Parathyroid adenoma (tissue), 2 donors: Measurements from ENCODE around the gene HOXB6.

Source experiments
- H2AFZ ChIP-seq: fragments of 300-600 bp; sonication (generic); one replicate; pipeline ENCODE4 v1.7.0; 2017; ENCODE audit warnings: antibody characterized with exemption, mild to moderate bottlenecking
- H3K27ac ChIP-seq: fragments of 300-600 bp; sonication (generic); one replicate; pipeline ENCODE4 v1.7.0; 2017
- H3K27me3 ChIP-seq: fragments of 300-600 bp; sonication (generic); one replicate; pipeline ENCODE4 v1.7.0; 2017; ENCODE audit warnings: low read length; ENCODE audit not compliant: control insufficient read depth, insufficient read depth
- H3K36me3 ChIP-seq: fragments of 300-600 bp; sonication (generic); one replicate; pipeline ENCODE4 v1.7.0; 2017; ENCODE audit warnings: low read length; ENCODE audit not compliant: control insufficient read depth, insufficient read depth
- H3K4me1 ChIP-seq: fragments of 300-600 bp; sonication (generic); one replicate; pipeline ENCODE4 v1.7.0; 2017; ENCODE audit warnings: control low read depth
- H3K4me2 ChIP-seq: fragments of 300-600 bp; sonication (generic); one replicate; pipeline ENCODE4 v1.7.0; 2017; ENCODE audit warnings: low read length
- H3K4me3 ChIP-seq: fragments of 300-600 bp; sonication (generic); one replicate; pipeline ENCODE4 v1.7.0; 2017; ENCODE audit warnings: low read depth, low read length
- H3K79me2 ChIP-seq: fragments of 300-600 bp; sonication (generic); one replicate; pipeline ENCODE4 v1.7.0; 2017; ENCODE audit warnings: control low read depth
- H3K9ac ChIP-seq: fragments of 300-600 bp; sonication (generic); one replicate; pipeline ENCODE4 v1.7.0; 2017; ENCODE audit warnings: mild to moderate bottlenecking
- H3K9me3 ChIP-seq: fragments of 300-600 bp; sonication (generic); one replicate; pipeline ENCODE4 v1.7.0; 2017; ENCODE audit warnings: low read length; ENCODE audit not compliant: control insufficient read depth
- CTCF ChIP-seq: fragments of 300-600 bp; sonication (generic); IDR thresholded peaks from one replicate; pipeline ENCODE4 v1.7.0; 2017; ENCODE audit warnings: antibody characterized with exemption, mild to moderate bottlenecking
- donor health status: primary hyperparathyroidism.

HOXB6 gene

GRCh38 chr17:48643697-48644012 lies 38.9 kb upstream of the HOXB6 start:
- H3K27me3 ChIP-seq: peaks cover 25% of the 10 kb centered on the region
- no peaks in the 10 kb centered on the region for H3K4me1 ChIP-seq
- TF ChIP-seq CTCF: no peak
- H3K36me3 ChIP-seq: no peaks in the 10 kb centered on the region
- no peak overlapping the region for H3K27ac ChIP-seq
- H3K79me2 ChIP-seq: no peaks in the 10 kb centered on the region
- H3K9ac ChIP-seq: no peak overlapping the region
- no peak overlapping the region for H2AFZ ChIP-seq
- H3K4me3 ChIP-seq: no peak overlapping the region
- H3K4me2 ChIP-seq: no peak overlapping the region
- no peaks in the 10 kb centered on the region for H3K9me3 ChIP-seq

GRCh38 chr17:48642843-48643696 lies 38.3 kb upstream of the HOXB6 start:
- Histone ChIP-seq H2AFZ (no peak overlapping the region), H3K4me1 (no peaks in the 10 kb centered on the region), H3K36me3 (no peaks in the 10 kb centered on the region), H3K9ac (no peak overlapping the region), H3K9me3 (no peaks in the 10 kb centered on the region), H3K79me2 (no peaks in the 10 kb centered on the region), H3K4me3 (no peak overlapping the region), H3K4me2 (no peak overlapping the region), H3K27me3 (peaks cover 25% of the 10 kb centered on the region), H3K27ac (no peak overlapping the region)
- TF ChIP-seq CTCF: no peak

- H3K4me1 ChIP-seq: no peaks in the 10 kb centered on the region
- H3K36me3 ChIP-seq: no peaks in the 10 kb centered on the region
- no peak overlapping the region for H3K4me2 ChIP-seq
- no peak for TF ChIP-seq CTCF
- no peaks in the 10 kb centered on the region for H3K9me3 ChIP-seq
- H3K9ac ChIP-seq: no peak overlapping the region
- no peak overlapping the region for H3K27ac ChIP-seq
- H2AFZ ChIP-seq: no peak overlapping the region
- H3K79me2 ChIP-seq: no peaks in the 10 kb centered on the region
- peaks cover 25% of the 10 kb centered on the region for H3K27me3 ChIP-seq
- H3K4me3 ChIP-seq: no peak overlapping the region
Observed at GRCh38 chr17:48642059-48642842, 37.5 kb upstream of the HOXB6 start.

GRCh38 chr17:48641541-48642058 lies 36.8 kb upstream of the HOXB6 start:
- Histone ChIP-seq H3K4me2 (no peak overlapping the region), H3K79me2 (no peaks in the 10 kb centered on the region), H3K27me3 (peaks cover 23% of the 10 kb centered on the region), H3K36me3 (no peaks in the 10 kb centered on the region), H3K27ac (no peak overlapping the region), H3K9me3 (no peaks in the 10 kb centered on the region), H3K4me1 (no peaks in the 10 kb centered on the region), H2AFZ (no peak overlapping the region), H3K9ac (no peak overlapping the region), H3K4me3 (no peak overlapping the region)
- TF ChIP-seq CTCF: no peak
